Adrenal gland (tissue), 12 donors: ENCODE data around the gene CACNG6. TPM values are rescaled to one million over a fixed set of nuclear protein-coding genes. Genes with fewer than 3 reads are reported as not detected.

Source experiments
- DNase-seq, 7 donors: peaks; one replicate each; pipeline ENCODE4 v3.0.0-alpha.2; 2019 to 2020
- H3K27ac ChIP-seq, 5 donors: fragments of 200-600 bp; sonication (generic) in 4 of 5; 1 replicate in 3 of 5; 2 replicates in 2 of 5; pipeline versions ENCODE4 v1.5.1 to v1.8.0; 2016 to 2020; ENCODE audit warnings: mild to moderate bottlenecking in 1 of 5
- H3K27me3 ChIP-seq: fragments of 200-600 bp; 2 replicates; pipeline ENCODE4 v1.8.0; 2021
- H3K36me3 ChIP-seq, 2 donors: fragments of 200-600 bp; replicated peaks in 1 of 2; 1 replicate in 1 of 2; 2 replicates in 1 of 2; pipeline versions ENCODE4 v1.5.1 to v1.8.0; 2018 to 2022
- H3K4me1 ChIP-seq, 2 donors: fragments of 200-600 bp; replicated peaks in 1 of 2; 1 replicate in 1 of 2; 2 replicates in 1 of 2; pipeline versions ENCODE4 v1.5.1 to v1.8.0; 2018 to 2021
- H3K4me3 ChIP-seq, 4 donors: fragments of 200-600 bp; sonication (generic) in 3 of 4; one replicate each; pipeline ENCODE4 v1.5.1; 2016 to 2018
- H3K9me3 ChIP-seq, 3 donors: fragments of 200-600 bp; sonication (generic) in 1 of 3; replicated peaks in 1 of 3; 1 replicate in 2 of 3; 2 replicates in 1 of 3; pipeline versions ENCODE4 v1.5.1 to v1.8.0; 2016 to 2021
- POLR2A ChIP-seq, 2 donors: fragments of 450-650 bp; IDR thresholded peaks; one replicate each; pipeline ENCODE4 v1.6.1; 2017; ENCODE audit warnings: antibody characterized with exemption in 2 of 2, mild to moderate bottlenecking in 2 of 2, moderate library complexity in 1 of 2
- WGBS, 4 donors: extraction: QIAGEN DNeasy Blood & Tissue Kit in 2 of 4; methylation state at CpG; one replicate each; pipeline versions ENCODE4 v1.1.5 to v1.1.7; 2013 to 2017; 5-methylcytosine and 5-hydroxymethylcytosine counted together
- intact Hi-C, 2 donors: fragments of 100-400 bp; cut with DNase I; formaldehyde crosslinking; loops; one replicate each; pipeline versions ENCODE4 v1.14.1 to v1.15.0; 2022 to 2023
- microRNA counts, 2 donors: library from miRNA; unstranded; fragments of <30 nt; microRNA quantifications; one replicate each; lab custom pipeline; 2016
- polyA plus RNA-seq, 3 donors: library from polyadenylated mRNA; stranded (reverse); fragments of 200-250 nt in 2 of 3; fragments of 350-450 nt in 1 of 3; fragmentation: Illumina TruSeq in 1 of 3; extraction: RNeasy Lipid Tissue Mini Kit (QIAGEN cat#74804) in 1 of 3; gene quantifications; one replicate each; pipeline ENCODE4 v1.2.3, GENCODE V29; 2013 to 2014
- small RNA-seq, 2 donors: library from RNA; depleted of rRNA; stranded (forward); fragments of <200 nt; gene quantifications; one replicate each; pipeline ENCODE3, GENCODE V24; 2016
- total RNA-seq, 9 donors: library from RNA; depleted of rRNA in 4 of 9; stranded (reverse); fragments of >200 nt in 4 of 9; fragments of 120-200 nt in 1 of 9; fragmentation: NEBNext Ultra II Directional in 1 of 9; extraction: Animal tissue kit (Norgen Biotek cat#: 25700) in 1 of 9; gene quantifications; one replicate each; pipeline versions ENCODE4 v1.1.0 to v1.2.4, GENCODE V29; 2013 to 2023
- TF ChIP-seq, protein P1 (sequence below), 6 experiments: fragments of 450-650 bp in 4 of 6; fragments of 200-600 bp in 2 of 6; sonication (generic) in 1 of 6; IDR thresholded peaks; 1 replicate in 5 of 6; 2 replicates in 1 of 6; pipeline versions ENCODE4 v1.5.1 to v1.8.0; 2016 to 2021; ENCODE audit warnings: antibody characterized with exemption in 6 of 6, mild to moderate bottlenecking in 2 of 6, moderate library complexity in 1 of 6
- donor health status: healthy with polysubstance abuse.
- donor health status: Bipolar disorder and iron deficiency.
- donor health status: DM: yes; HTN: yes; CAD: no.
- donor health status: DM: no; HTN: no; CAD: no.
- donor health status: DM: no; HTN: no; CAD: no.
- donor health status: DM: yes; HTN: yes; CAD: no.

Gene CACNG6
- total and polyA plus RNA-seq, 12 donors, result not detected

DNA sequence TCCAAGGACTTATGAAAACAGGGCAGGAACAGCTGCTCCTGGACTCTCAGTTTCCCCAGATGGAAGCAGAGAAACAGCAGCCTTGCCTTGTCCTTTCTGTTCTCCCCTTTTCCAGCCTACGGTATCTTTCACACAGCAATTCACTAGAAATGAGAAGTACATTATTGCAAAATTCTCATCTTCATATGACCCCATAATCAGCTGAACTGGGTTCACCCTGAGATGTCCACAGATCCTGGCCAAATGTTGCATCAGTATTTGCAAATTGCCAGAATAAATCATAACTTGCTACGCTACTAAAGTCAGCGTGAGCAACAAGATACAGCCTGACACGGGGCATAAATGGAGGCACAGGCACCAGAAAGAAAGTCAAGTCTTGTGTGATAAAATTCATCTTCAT, 56.2 kb downstream of the CACNG6 start:
- Histone ChIP-seq H3K4me3 (no peak overlapping the region), H3K36me3 (no peaks in the 10 kb centered on the region), H3K9me3 (no peaks in the 10 kb centered on the region), H3K4me1 (no peaks in the 10 kb centered on the region), H3K27ac (no peak overlapping the region), H3K27me3 (no peaks in the 10 kb centered on the region)
- TF ChIP-seq, protein P1, sequence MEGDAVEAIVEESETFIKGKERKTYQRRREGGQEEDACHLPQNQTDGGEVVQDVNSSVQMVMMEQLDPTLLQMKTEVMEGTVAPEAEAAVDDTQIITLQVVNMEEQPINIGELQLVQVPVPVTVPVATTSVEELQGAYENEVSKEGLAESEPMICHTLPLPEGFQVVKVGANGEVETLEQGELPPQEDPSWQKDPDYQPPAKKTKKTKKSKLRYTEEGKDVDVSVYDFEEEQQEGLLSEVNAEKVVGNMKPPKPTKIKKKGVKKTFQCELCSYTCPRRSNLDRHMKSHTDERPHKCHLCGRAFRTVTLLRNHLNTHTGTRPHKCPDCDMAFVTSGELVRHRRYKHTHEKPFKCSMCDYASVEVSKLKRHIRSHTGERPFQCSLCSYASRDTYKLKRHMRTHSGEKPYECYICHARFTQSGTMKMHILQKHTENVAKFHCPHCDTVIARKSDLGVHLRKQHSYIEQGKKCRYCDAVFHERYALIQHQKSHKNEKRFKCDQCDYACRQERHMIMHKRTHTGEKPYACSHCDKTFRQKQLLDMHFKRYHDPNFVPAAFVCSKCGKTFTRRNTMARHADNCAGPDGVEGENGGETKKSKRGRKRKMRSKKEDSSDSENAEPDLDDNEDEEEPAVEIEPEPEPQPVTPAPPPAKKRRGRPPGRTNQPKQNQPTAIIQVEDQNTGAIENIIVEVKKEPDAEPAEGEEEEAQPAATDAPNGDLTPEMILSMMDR (IDR thresholded peaks at IDR 0.05), result no peak
- no peak for TF ChIP-seq POLR2A (IDR thresholded peaks at IDR 0.05)
- intact Hi-C loops, result no loop called here
- 43 to 57% (median 54%) methylated on average over 4 of the region's 4 CpGs for WGBS, 4 donors
- peak in 1 of 7 donors; percentile 18 for DNase-seq

MicroRNAs encoded within 50 kb of the gene (microRNA counts, 767-probe panel; counts per million panel counts)
- microRNA hsa-miR-935 (lab: Ali Mortazavi, UCI), result 0 counts per million in 2 donors

Small RNA genes lying within 50 kb of the gene (small RNA-seq; reads per million reads assigned to genes)
- gene AC012314.20, result 0 reads per million in 2 donors

Other genes starting within 250 kb of the CACNG6 start
- under 1 TPM in 7 of 9 donors, not detected in 2; 0.11 to 0.78 (median 0.21) TPM for gene NLRP12, start 167.3 kb upstream of the CACNG6 start, total RNA-seq
- gene NLRP12, start 167.3 kb upstream of the CACNG6 start, polyA plus RNA-seq, result under 1 TPM in 2 of 3 donors, not detected in 1; 0.10 to 0.40 TPM
- gene MYADM, start 123.8 kb upstream of the CACNG6 start, total RNA-seq, result 10 to 100 TPM in 8 of 9 donors, 1 to 10 TPM in 1; 6.5 to 74.0 (median 46.0) TPM
- gene MYADM, start 123.8 kb upstream of the CACNG6 start, polyA plus RNA-seq, result 10 to 100 TPM; 19.7 to 23.4 (median 22.7) TPM
- gene PRKCG, start 109.4 kb upstream of the CACNG6 start, total RNA-seq, result not detected
- not detected for gene PRKCG, start 109.4 kb upstream of the CACNG6 start, polyA plus RNA-seq
- gene CACNG7, start 82.4 kb upstream of the CACNG6 start, total RNA-seq, result under 1 TPM in 2 of 9 donors, not detected in 7; 0.11 to 0.14 TPM
- 1 to 10 TPM in 1 of 3 donors, under 1 TPM in 2; 0.09 to 1.4 (median 0.13) TPM for gene CACNG7, start 82.4 kb upstream of the CACNG6 start, polyA plus RNA-seq
- gene CACNG8, start 28.7 kb upstream of the CACNG6 start, total RNA-seq, result under 1 TPM in 3 of 9 donors, not detected in 6; under 0.01 to 0.06 (median 0.04) TPM
- under 1 TPM in 2 of 3 donors, not detected in 1; under 0.01 to 0.03 TPM for gene CACNG8, start 28.7 kb upstream of the CACNG6 start, polyA plus RNA-seq
- gene VSTM1, start 72.3 kb downstream of the CACNG6 start, total RNA-seq, result under 1 TPM in 1 of 9 donors, not detected in 8; 0.83 TPM
- gene VSTM1, start 72.3 kb downstream of the CACNG6 start, polyA plus RNA-seq, result not detected
- not detected for gene TARM1, start 89.7 kb downstream of the CACNG6 start, total RNA-seq
- not detected for gene TARM1, start 89.7 kb downstream of the CACNG6 start, polyA plus RNA-seq
- 1 to 10 TPM in 6 of 9 donors, under 1 TPM in 2, not detected in 1; 0.11 to 6.6 (median 2.2) TPM for gene OSCAR, start 109.2 kb downstream of the CACNG6 start, total RNA-seq
- gene OSCAR, start 109.2 kb downstream of the CACNG6 start, polyA plus RNA-seq, result 1 to 10 TPM in 2 of 3 donors, under 1 TPM in 1; 0.55 to 6.0 (median 3.3) TPM
- gene NDUFA3, start 111.2 kb downstream of the CACNG6 start, total RNA-seq, result 100 to 1,000 TPM in 6 of 9 donors, 10 to 100 TPM in 3; 33.2 to 257 (median 150) TPM
- 1,000 to 10,000 TPM in 2 of 3 donors, 100 to 1,000 TPM in 1; 237 to 1,730 (median 1,627) TPM for gene NDUFA3, start 111.2 kb downstream of the CACNG6 start, polyA plus RNA-seq
- gene TFPT, start 124.0 kb downstream of the CACNG6 start, total RNA-seq, result 10 to 100 TPM; 19.5 to 28.0 (median 24.1) TPM
- gene TFPT, start 124.0 kb downstream of the CACNG6 start, polyA plus RNA-seq, result 10 to 100 TPM; 11.4 to 58.6 (median 40.4) TPM
- 10 to 100 TPM; 36.1 to 72.5 (median 49.5) TPM for gene PRPF31, start 124.1 kb downstream of the CACNG6 start, total RNA-seq
- gene PRPF31, start 124.1 kb downstream of the CACNG6 start, polyA plus RNA-seq, result 10 to 100 TPM; 54.4 to 91.7 (median 74.6) TPM
- gene CNOT3, start 146.1 kb downstream of the CACNG6 start, total RNA-seq, result 10 to 100 TPM in 8 of 9 donors, 1 to 10 TPM in 1; 8.3 to 61.0 (median 46.7) TPM
- 10 to 100 TPM; 47.0 to 82.3 (median 66.6) TPM for gene CNOT3, start 146.1 kb downstream of the CACNG6 start, polyA plus RNA-seq
- 10 to 100 TPM in 3 of 9 donors, 1 to 10 TPM in 6; 5.0 to 21.7 (median 9.5) TPM for gene LENG1, start 168.1 kb downstream of the CACNG6 start, total RNA-seq
- gene LENG1, start 168.1 kb downstream of the CACNG6 start, polyA plus RNA-seq, result 10 to 100 TPM in 2 of 3 donors, 1 to 10 TPM in 1; 5.7 to 22.0 (median 14.8) TPM
- gene TMC4, start 181.5 kb downstream of the CACNG6 start, total RNA-seq, result 10 to 100 TPM in 1 of 9 donors, 1 to 10 TPM in 6, under 1 TPM in 2; 0.55 to 18.2 (median 1.3) TPM
- gene TMC4, start 181.5 kb downstream of the CACNG6 start, polyA plus RNA-seq, result 10 to 100 TPM in 1 of 3 donors, 1 to 10 TPM in 1, under 1 TPM in 1; 0.48 to 10.5 (median 1.5) TPM
- gene MBOAT7, start 197.9 kb downstream of the CACNG6 start, total RNA-seq, result 100 to 1,000 TPM in 8 of 9 donors, 10 to 100 TPM in 1; 98.0 to 670 (median 413) TPM
- gene MBOAT7, start 197.9 kb downstream of the CACNG6 start, polyA plus RNA-seq, result 100 to 1,000 TPM; 130 to 190 (median 189) TPM
- 100 to 1,000 TPM in 5 of 9 donors, 10 to 100 TPM in 4; 52.6 to 201 (median 107) TPM for gene TSEN34, start 199.7 kb downstream of the CACNG6 start, total RNA-seq
- gene TSEN34, start 199.7 kb downstream of the CACNG6 start, polyA plus RNA-seq, result 10 to 100 TPM; 21.5 to 41.2 (median 26.1) TPM
- 1,000 to 10,000 TPM in 8 of 9 donors, 100 to 1,000 TPM in 1; 928 to 2,677 (median 1,796) TPM for gene RPS9, start 209.2 kb downstream of the CACNG6 start, total RNA-seq
- 1,000 to 10,000 TPM in 2 of 3 donors, 100 to 1,000 TPM in 1; 545 to 3,006 (median 1,900) TPM for gene RPS9, start 209.2 kb downstream of the CACNG6 start, polyA plus RNA-seq
- 10 to 100 TPM in 6 of 9 donors, 1 to 10 TPM in 1, under 1 TPM in 2; 0.22 to 56.2 (median 11.7) TPM for gene LILRB3, start 231.4 kb downstream of the CACNG6 start, total RNA-seq
- gene LILRB3, start 231.4 kb downstream of the CACNG6 start, polyA plus RNA-seq, result 10 to 100 TPM in 1 of 3 donors, 1 to 10 TPM in 2; 2.8 to 32.6 (median 9.5) TPM